K562 (cell line): ENCODE measurements around the gene GLI1. TPM values are rescaled to one million over a fixed set of nuclear protein-coding genes. Genes with fewer than 3 reads are reported as not detected.

ENCODE experiments used
- ATAC-seq: fragments of 200-7000 bp; cut with Tn5 transposase; 3 replicates; pipeline ENCODE4 v1.9.1; 2020; ENCODE audit warnings: moderate library complexity
- BruUV-seq: library from RNA; stranded (reverse); fragments of 400-500 nt; replicated peaks from 2 replicates; lab custom pipeline; 2021; lab: Mats Ljungman, UMichigan
- CTCF ChIA-PET: fragments of 300-600 bp; formaldehyde crosslinking; extraction: SDS; loops from one replicate; lab custom pipeline; 2021; ENCODE audit warnings: low intra/inter-chr PET ratio; lab: Yijun Ruan, JAX
- POLR2A ChIA-PET: fragments of 300-600, 350-650 bp; sonication (Branson Sonifier 250); formaldehyde crosslinking; extraction: SDS; loops from one replicate; lab custom pipeline; 2021; ENCODE audit warnings: antibody characterized with exemption, inconsistent platforms; lab: Yijun Ruan, JAX
- DNase-seq, 4 experiments: peaks; one replicate each; pipeline versions ENCODE4 v3.0.0 to v3.0.0-alpha.2; 2011 to 2018; ENCODE audit warnings: low spot score in 3 of 4, mixed read lengths in 3 of 4; ENCODE audit errors: extremely low read depth in 1 of 4
- FAIRE-seq: peaks from 2 replicates; lab custom pipeline; 2011; peaks lifted over from hg19 to GRCh38; lab: Jason Lieb, UNC
- H2AFZ ChIP-seq: 2 replicates; pipeline ENCODE4 v1.6.0; 2011; ENCODE audit warnings: low read depth, low read length, control low read depth, inconsistent platforms
- H3K27ac ChIP-seq: fragments of 200-600 bp; 3 replicates; pipeline ENCODE4 v1.8.0; 2011; ENCODE audit warnings: low read depth, mild to moderate bottlenecking, control low read depth, inconsistent platforms, low read length, moderate library complexity, mixed read lengths; ENCODE audit errors: extremely low read depth
- H3K27me3 ChIP-seq, 2 experiments: fragments of 300-600 bp in 1 of 2; 2 replicates in 1 of 2; 3 replicates in 1 of 2; pipeline versions ENCODE4 v1.6.0 to v1.8.0; 2011; ENCODE audit warnings: inconsistent platforms in 2 of 2, low read length in 2 of 2, mild to moderate bottlenecking in 1 of 2, mixed read lengths in 1 of 2, moderate library complexity in 1 of 2; ENCODE audit not compliant: control insufficient read depth in 2 of 2, insufficient read depth in 2 of 2
- H3K36me3 ChIP-seq: fragments of 300-600 bp; 3 replicates; pipeline ENCODE4 v1.8.0; 2011; ENCODE audit warnings: mild to moderate bottlenecking, low read length, inconsistent platforms; ENCODE audit not compliant: control insufficient read depth, insufficient read depth
- H3K4me1 ChIP-seq, 2 experiments: fragments of 200-600 bp in 1 of 2; replicated peaks in 1 of 2; 2 replicates in 1 of 2; 3 replicates in 1 of 2; pipeline versions ENCODE4 v1.5.1 to v1.8.0; 2011; ENCODE audit warnings: inconsistent platforms in 2 of 2, low read length in 2 of 2, mild to moderate bottlenecking in 1 of 2, mixed read lengths in 1 of 2, moderate library complexity in 1 of 2; ENCODE audit not compliant: control insufficient read depth in 2 of 2, insufficient read depth in 2 of 2
- H3K4me2 ChIP-seq: 2 replicates; pipeline ENCODE4 v1.6.1; 2011; ENCODE audit warnings: low read length, control low read depth, inconsistent platforms, mixed read lengths; ENCODE audit not compliant: insufficient read depth
- H3K4me3 ChIP-seq: fragments of 200-600 bp; sonication (generic), shearing (Covaris generic); 2 replicates; pipeline ENCODE4 v1.5.1; 2016; ENCODE audit warnings: control low read depth, inconsistent platforms
- H3K79me2 ChIP-seq: fragments of 200-600 bp; 3 replicates; pipeline ENCODE4 v1.8.0; 2011; ENCODE audit warnings: low read length, inconsistent platforms; ENCODE audit not compliant: control insufficient read depth, insufficient read depth
- H3K9ac ChIP-seq, 2 experiments: 2 replicates each; pipeline versions ENCODE4 v1.6.0 to v1.6.1; 2011; ENCODE audit warnings: low read depth in 2 of 2, low read length in 2 of 2, control low read depth in 1 of 2, inconsistent platforms in 1 of 2, mild to moderate bottlenecking in 1 of 2, mixed read lengths in 1 of 2; ENCODE audit not compliant: insufficient read depth in 1 of 2
- H3K9me1 ChIP-seq: one replicate; pipeline ENCODE4 v1.6.0; 2011; ENCODE audit warnings: inconsistent platforms, mild to moderate bottlenecking, low read length, moderate library complexity; ENCODE audit not compliant: control insufficient read depth, insufficient read depth
- H3K9me3 ChIP-seq: replicated peaks from 2 replicates; pipeline ENCODE4 v1.5.1; 2011; ENCODE audit warnings: low read depth, low read length, inconsistent platforms; ENCODE audit not compliant: control insufficient read depth, insufficient read depth
- H4K20me1 ChIP-seq: replicated peaks from 2 replicates; pipeline ENCODE4 v1.6.1; 2011; ENCODE audit warnings: low read length, inconsistent platforms, mixed read lengths; ENCODE audit not compliant: control insufficient read depth, insufficient read depth
- ATF1 ChIP-seq, 2 experiments: fragments of 450-650 bp in 1 of 2; IDR thresholded peaks; 2 replicates each; pipeline ENCODE4 v1.6.1; 2016; ENCODE audit warnings: missing compliant biosample characterization in 1 of 2, missing genetic modification characterization in 1 of 2
- BHLHE40 ChIP-seq: IDR thresholded peaks from 2 replicates; pipeline ENCODE4 v1.6.1; 2011; ENCODE audit warnings: low read length, improper control_type of control experiment
- BRD4 ChIP-seq: fragments of 200-600 bp; sonication (generic); IDR thresholded peaks from 2 replicates; pipeline ENCODE4 v1.6.1; 2017; ENCODE audit warnings: inconsistent platforms
- DEAF1 ChIP-seq: fragments of 450-650 bp; formaldehyde crosslinking; IDR thresholded peaks from 2 replicates; pipeline ENCODE4 v1.4.0; 2020; ENCODE audit warnings: mild to moderate bottlenecking, moderate library complexity
- DMBX1 ChIP-seq: fragments of 250-450 bp; sonication (Bioruptor Pico); IDR thresholded peaks from 2 replicates; pipeline ENCODE4 v1.8.0; 2022; ENCODE audit warnings: inconsistent platforms, mild to moderate bottlenecking, moderate library complexity, borderline replicate concordance
- EP300 ChIP-seq: IDR thresholded peaks from 2 replicates; pipeline ENCODE4 v1.6.1; 2012; ENCODE audit warnings: low read length, improper control_type of control experiment
- FOSL1 ChIP-seq: fragments of 200-800 bp; sonication (Bioruptor generic); conservative IDR thresholded peaks from 2 replicates; pipeline ENCODE4 v1.6.1; 2016; ENCODE audit warnings: missing genetic modification characterization, missing compliant biosample characterization
- GTF2A2 ChIP-seq: IDR thresholded peaks from 2 replicates; pipeline ENCODE4 v1.6.1; 2016; ENCODE audit warnings: mild to moderate bottlenecking, missing genetic modification characterization, missing compliant biosample characterization
- GTF2E2 ChIP-seq: fragments of 200-800 bp; sonication (Bioruptor generic); IDR thresholded peaks from 2 replicates; pipeline ENCODE4 v1.6.1; 2016; ENCODE audit warnings: missing genetic modification characterization, missing compliant biosample characterization
- JUN ChIP-seq, 2 experiments: sonication (generic) in 1 of 2; formaldehyde crosslinking in 1 of 2; IDR thresholded peaks; 2 replicates each; pipeline versions ENCODE4 v1.6.1 to v1.8.0; 2012 to 2022; ENCODE audit warnings: borderline replicate concordance in 2 of 2, mild to moderate bottlenecking in 2 of 2, improper control_type of control experiment in 1 of 2, low read depth in 1 of 2, low read length in 1 of 2, missing genetic modification reagents in 1 of 2
- KDM1A ChIP-seq, 2 experiments: fragments of 450-650 bp; IDR thresholded peaks; 2 replicates each; pipeline ENCODE4 v1.6.1; 2016; ENCODE audit warnings: mild to moderate bottlenecking in 2 of 2
- KLF6 ChIP-seq: fragments of 250-450 bp; sonication (Bioruptor Pico); IDR thresholded peaks from 2 replicates; pipeline ENCODE4 v1.4.0; 2020; ENCODE audit warnings: mild to moderate bottlenecking, moderate library complexity, borderline replicate concordance
- LARP7 ChIP-seq: fragments of 450-650 bp; IDR thresholded peaks from 2 replicates; pipeline ENCODE4 v1.6.1; 2016
- PHF21A ChIP-seq: fragments of 450-650 bp; IDR thresholded peaks from 2 replicates; pipeline ENCODE4 v1.6.1; 2017; ENCODE audit warnings: low read depth, borderline replicate concordance
- RCOR1 ChIP-seq, 2 experiments: IDR thresholded peaks; 2 replicates each; pipeline ENCODE4 v1.6.1; 2012; ENCODE audit warnings: low read depth in 2 of 2, low read length in 2 of 2, borderline replicate concordance in 1 of 2, improper control_type of control experiment in 1 of 2
- STAT5A ChIP-seq: IDR thresholded peaks from 2 replicates; pipeline ENCODE4 v1.6.1; 2012; ENCODE audit warnings: low read length, inconsistent platforms, borderline replicate concordance
- ZFX ChIP-seq: sonication (generic); formaldehyde crosslinking; IDR thresholded peaks from 2 replicates; pipeline ENCODE4 v1.8.0; 2022; ENCODE audit warnings: mild to moderate bottlenecking, missing genetic modification reagents, moderate library complexity
- ZSCAN32 ChIP-seq: fragments of 450-650 bp; formaldehyde crosslinking; IDR thresholded peaks from 2 replicates; pipeline ENCODE4 v1.4.0; 2020; ENCODE audit warnings: mild to moderate bottlenecking, moderate library complexity
- ZZZ3 ChIP-seq: fragments of 450-650 bp; IDR thresholded peaks from 2 replicates; pipeline ENCODE4 v1.6.1; 2016; ENCODE audit warnings: antibody characterized with exemption, mild to moderate bottlenecking, moderate library complexity
- WGBS: fragments of 100-300 bp; shearing (Covaris generic); methylation state at CpG from one replicate; pipeline ENCODE4 v1.1.6; 2016; ENCODE audit warnings: low coverage, mixed read lengths; ENCODE audit not compliant: insufficient coverage; ENCODE audit errors: missing lambda C conversion rate; 5-methylcytosine and 5-hydroxymethylcytosine counted together
- in situ Hi-C: fragments of 300-500 bp; cut with MboI; formaldehyde crosslinking; loops from 4 replicates; pipeline ENCODE4 v1.15.0; 2018; ENCODE audit warnings: inconsistent platforms, mixed read lengths
- intact Hi-C: fragments of 100-400 bp; cut with micrococcal nuclease; formaldehyde crosslinking; loops from 2 replicates; pipeline ENCODE4 v1.14.2; 2022
- polyA plus RNA-seq, 8 experiments: library from polyadenylated mRNA; depleted of rRNA in 4 of 8; stranded (reverse) in 5 of 8; unstranded in 3 of 8; fragments of >200 nt; fragmentation: Nextera tagmentation in 2 of 8; fragmentation: Illumina TruSeq in 1 of 8; extraction: Ambion mirVana in 2 of 8; extraction: Trizol in 1 of 8; gene quantifications; 2 replicates each; pipeline versions ENCODE4 v1.2.1 to v1.2.3, GENCODE V29; 2011 to 2014; ENCODE audit warnings: inconsistent platforms in 1 of 8, missing spikeins in 1 of 8
- total RNA-seq, 7 experiments: library from RNA; depleted of rRNA in 6 of 7; stranded (reverse); fragments of >200 nt in 6 of 7; fragmentation: Illumina TruSeq in 2 of 7; extraction: Trizol in 2 of 7; gene quantifications; 2 replicates each; pipeline versions ENCODE4 v1.2.1 to v1.2.3, GENCODE V29; 2011 to 2021; ENCODE audit warnings: low replicate concordance in 1 of 7
- TF ChIP-seq, protein P1 (sequence below): fragments of 250-450 bp; sonication (Bioruptor Pico); IDR thresholded peaks from 2 replicates; pipeline ENCODE4 v1.4.0; 2020; ENCODE audit warnings: borderline replicate concordance

The GLI1 gene
- total and polyA plus RNA-seq, 9 of the 15 experiments (the other 6 are each of a cell fraction or from before 2014, with no cell fraction given): 0.24 to 3.7 (median 0.61) TPM

- peak overlapping the region; percentile 93 for H2AFZ ChIP-seq
- 9% methylated on average over 17 of the region's 17 CpGs for WGBS
- peaks cover 64% of the 10 kb centered on the region for H3K79me2 ChIP-seq
- intact Hi-C loops: loop anchor here (1.0 to 5.0 kb wide), 7 partner anchors 26 to 216 kb away; partner anchors contain the start of genes AGAP2, DCTN2, GLI1 and MARS1
- no peak for FAIRE-seq
- peak overlapping the region; percentile 87 to 97 for H3K9ac ChIP-seq
- H3K4me2 ChIP-seq: peak overlapping the region; percentile 80
- DNase-seq: peak in 1 of 4 experiments; percentile 80
- in situ Hi-C loops: no loop called here
- H3K9me1 ChIP-seq: peaks cover 7% of the 10 kb centered on the region
- no peaks in the 10 kb centered on the region for H3K27me3 ChIP-seq
- peaks cover 46 to 49% of the 10 kb centered on the region in 2 experiments for H3K4me1 ChIP-seq
- H3K4me3 ChIP-seq: peak overlapping the region; percentile 77
- CTCF ChIA-PET: no interaction called here
- POLR2A ChIA-PET: interaction anchor here (1.6 to 3.0 kb wide), 3 partner anchors 10 to 50 kb away, joined by 5 to 48 read pairs (median 25); no protein-coding TSS in a partner anchor
- no TSS peak for BruUV-seq
- peaks cover 36% of the 10 kb centered on the region for H4K20me1 ChIP-seq
- H3K36me3 ChIP-seq: peaks cover 60% of the 10 kb centered on the region
- H3K27ac ChIP-seq: peak overlapping the region; percentile 97
- ATAC-seq: peak; percentile 12
- H3K9me3 ChIP-seq: no peaks in the 10 kb centered on the region
- 0 out of 2 replicates have a peak, but pooled peaks have one; percentile 33 for TF ChIP-seq GTF2A2 (tag)
- TF ChIP-seq ZZZ3: 0 out of 2 replicates have a peak, but pooled peaks have one; percentile 26
- TF ChIP-seq RCOR1 (IDR thresholded peaks at IDR 0.05; ENCODE audit: borderline replicate concordance in 1 of 2, low read depth in 2 of 2, low read length in 2 of 2): peak; percentile 32 to 45; a peak in 2 of 4 replicates
- TF ChIP-seq BRD4: peak; percentile 97
- TF ChIP-seq, protein P1, sequence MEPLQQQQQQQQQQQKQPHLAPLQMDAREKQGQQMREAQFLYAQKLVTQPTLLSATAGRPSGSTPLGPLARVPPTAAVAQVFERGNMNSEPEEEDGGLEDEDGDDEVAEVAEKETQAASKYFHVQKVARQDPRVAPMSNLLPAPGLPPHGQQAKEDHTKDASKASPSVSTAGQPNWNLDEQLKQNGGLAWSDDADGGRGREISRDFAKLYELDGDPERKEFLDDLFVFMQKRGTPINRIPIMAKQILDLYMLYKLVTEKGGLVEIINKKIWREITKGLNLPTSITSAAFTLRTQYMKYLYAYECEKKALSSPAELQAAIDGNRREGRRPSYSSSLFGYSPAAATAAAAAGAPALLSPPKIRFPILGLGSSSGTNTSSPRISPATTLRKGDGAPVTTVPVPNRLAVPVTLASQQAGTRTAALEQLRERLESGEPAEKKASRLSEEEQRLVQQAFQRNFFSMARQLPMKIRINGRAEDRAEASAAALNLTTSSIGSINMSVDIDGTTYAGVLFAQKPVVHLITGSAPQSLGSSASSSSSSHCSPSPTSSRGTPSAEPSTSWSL (CRISPR knock-in tag): 0 out of 2 replicates have a peak, but pooled peaks have one; percentile 70
- peak; percentile 6; the same call in 1 of the 2 replicates for TF ChIP-seq LARP7
- 0 out of 2 replicates have a peak, but pooled peaks have one; percentile 56 for TF ChIP-seq PHF21A
- no peak for TF ChIP-seq FOSL1
- no peak for TF ChIP-seq KLF6
- peak in 1 of 2 experiments; percentile 9; a peak in 1 of 4 replicates for TF ChIP-seq KDM1A (IDR thresholded peaks at IDR 0.05)
- no peak for TF ChIP-seq EP300
- peak; percentile 23; the same call in 1 of the 2 replicates for TF ChIP-seq ZSCAN32
- 0 out of 2 replicates have a peak, but pooled peaks have one; percentile 0 for TF ChIP-seq STAT5A
- peak; percentile 54; the same call in 1 of the 2 replicates for TF ChIP-seq DMBX1 (CRISPR knock-in tag)
- TF ChIP-seq DEAF1: peak; percentile 34
- TF ChIP-seq ZFX (CRISPR knock-in tag): peak; percentile 63
- TF ChIP-seq JUN (IDR thresholded peaks at IDR 0.05; ENCODE audit: borderline replicate concordance, low read depth, low read length): 0 out of 2 replicates have a peak, but pooled peaks have one; percentile 4
- no peak for TF ChIP-seq JUN (CRISPR knock-in tag; IDR thresholded peaks at IDR 0.05; ENCODE audit: borderline replicate concordance)
- peak; percentile 39; the same call in 1 of the 2 replicates for TF ChIP-seq GTF2E2 (tag)
- TF ChIP-seq BHLHE40: peak; percentile 22; the same call in 1 of the 2 replicates
- TF ChIP-seq ATF1 (CRISPR knock-in tag; IDR thresholded peaks at IDR 0.05): no peak
- no peak for TF ChIP-seq ATF1 (tag; IDR thresholded peaks at IDR 0.05)
These were observed 62.0 kb downstream of the GLI1 start for GRCh38 chr12:57521525-57522010.
